H1 (cell line): ENCODE data around the gene FBXO39. TPM values are rescaled to one million over a fixed set of nuclear protein-coding genes. Genes with fewer than 3 reads are reported as not detected.
A peak's percentile ranks its signal among the peaks of the same experiment; 100 is the strongest.

Source experiments
- CBX8 ChIP-seq: fragments of 300-800, 300-1000 bp; sonication (generic); IDR thresholded peaks from 2 replicates; pipeline ENCODE4 v1.7.1; 2016; ENCODE audit warnings: low read depth, low read length, borderline replicate concordance
- CHD2 ChIP-seq: IDR thresholded peaks from 2 replicates; pipeline ENCODE4 v1.6.1; 2012; ENCODE audit warnings: low read length, improper control_type of control experiment
- CTBP2 ChIP-seq: IDR thresholded peaks from 2 replicates; pipeline ENCODE4 v1.7.0; 2011; ENCODE audit warnings: borderline replicate concordance, mild to moderate bottlenecking, moderate library complexity, mixed read lengths, low read length; ENCODE audit not compliant: insufficient read depth, insufficient read length
- FOSL1 ChIP-seq: IDR thresholded peaks from 2 replicates; pipeline ENCODE4 v1.6.1; 2011; ENCODE audit warnings: mild to moderate bottlenecking, low read depth, low read length, moderate library complexity; ENCODE audit not compliant: insufficient read depth
- HDAC2 ChIP-seq, 2 experiments: fragments of 300-600 bp in 1 of 2; sonication (generic) in 1 of 2; IDR thresholded peaks; 2 replicates each; pipeline ENCODE4 v1.6.1; 2011 to 2012; ENCODE audit warnings: low read depth in 2 of 2, low read length in 2 of 2, mild to moderate bottlenecking in 2 of 2, moderate library complexity in 2 of 2, borderline replicate concordance in 1 of 2, inconsistent platforms in 1 of 2
- KDM1A ChIP-seq: fragments of 200-600, 300-600 bp; sonication (generic); IDR thresholded peaks from 2 replicates; pipeline ENCODE4 v1.7.1; 2016; ENCODE audit warnings: mild to moderate bottlenecking, low read length, borderline replicate concordance
- MAFK ChIP-seq: IDR thresholded peaks from 2 replicates; pipeline ENCODE4 v1.6.1; 2012; ENCODE audit warnings: low read depth, mild to moderate bottlenecking, improper control_type of control experiment, low read length
- NRF1 ChIP-seq: IDR thresholded peaks from 2 replicates; pipeline ENCODE4 v1.6.1; 2011; ENCODE audit warnings: mild to moderate bottlenecking, low read depth, low read length, improper control_type of control experiment
- POLR2A ChIP-seq, 2 experiments: IDR thresholded peaks; 1 replicate in 1 of 2; 2 replicates in 1 of 2; pipeline ENCODE4 v1.6.1; 2011; ENCODE audit warnings: low read depth in 2 of 2, low read length in 2 of 2, mild to moderate bottlenecking in 2 of 2; ENCODE audit errors: control extremely low read depth in 1 of 2
- POLR2AphosphoS5 ChIP-seq: IDR thresholded peaks from 2 replicates; pipeline ENCODE4 v1.6.1; 2011; ENCODE audit warnings: low read depth, low read length
- POU5F1 ChIP-seq: IDR thresholded peaks from 2 replicates; pipeline ENCODE4 v1.6.1; 2011; ENCODE audit warnings: low read depth, mild to moderate bottlenecking, low read length, moderate library complexity
- RAD21 ChIP-seq, 2 experiments: IDR thresholded peaks in 1 of 2; conservative IDR thresholded peaks in 1 of 2; 2 replicates each; pipeline ENCODE4 v1.6.1; 2011; ENCODE audit warnings: low read depth in 2 of 2, low read length in 2 of 2, improper control_type of control experiment in 1 of 2, inconsistent platforms in 1 of 2, mild to moderate bottlenecking in 1 of 2, moderate library complexity in 1 of 2
- RBBP5 ChIP-seq: IDR thresholded peaks from 2 replicates; pipeline ENCODE4 v1.7.1; 2012; ENCODE audit warnings: low read depth, mild to moderate bottlenecking, inconsistent platforms, low read length, moderate library complexity, borderline replicate concordance
- SIX5 ChIP-seq: IDR thresholded peaks from 2 replicates; pipeline ENCODE4 v1.6.1; 2011; ENCODE audit warnings: mild to moderate bottlenecking, low read depth, low read length
- SP1 ChIP-seq: IDR thresholded peaks from 2 replicates; pipeline ENCODE4 v1.6.1; 2011; ENCODE audit warnings: low read depth, low read length
- SP2 ChIP-seq: IDR thresholded peaks from 2 replicates; pipeline ENCODE4 v1.6.1; 2012; ENCODE audit warnings: mild to moderate bottlenecking, low read length, inconsistent platforms
- SUZ12 ChIP-seq: fragments of 200-600 bp; sonication (generic); IDR thresholded peaks from 2 replicates; pipeline ENCODE4 v1.6.1; 2012; ENCODE audit warnings: mild to moderate bottlenecking, inconsistent platforms, low read length, moderate library complexity, mixed read lengths
- TBP ChIP-seq: IDR thresholded peaks from 2 replicates; pipeline ENCODE4 v1.6.1; 2011; ENCODE audit warnings: low read depth, low read length, improper control_type of control experiment
- TCF12 ChIP-seq: IDR thresholded peaks from 2 replicates; pipeline ENCODE4 v1.6.1; 2011; ENCODE audit warnings: low read depth, mild to moderate bottlenecking, low read length
- TEAD4 ChIP-seq: IDR thresholded peaks from 2 replicates; pipeline ENCODE4 v1.6.1; 2012; ENCODE audit warnings: low read depth, low read length, inconsistent platforms, mixed read lengths
- YY1 ChIP-seq: IDR thresholded peaks from 2 replicates; pipeline ENCODE4 v1.6.1; 2011; ENCODE audit warnings: low read depth, mild to moderate bottlenecking, low read length
- polyA plus RNA-seq, 7 experiments: library from polyadenylated mRNA; depleted of rRNA in 3 of 7; stranded (reverse) in 5 of 7; unstranded in 2 of 7; fragments of >200 nt in 5 of 7; fragments of 200-250 nt in 2 of 7; gene quantifications; 1 replicate in 5 of 7; 2 replicates in 1 of 7; 4 replicates in 1 of 7; pipeline versions ENCODE4 v1.2.1 to v1.2.3, GENCODE V29; 2011 to 2013; ENCODE audit warnings: missing spikeins in 2 of 7, mixed read lengths in 2 of 7
- total RNA-seq: library from RNA; stranded (reverse); fragmentation: NEBNext Ultra II Directional; extraction: Animal tissue kit (Norgen Biotek cat#: 25700); gene quantifications from 2 replicates; pipeline ENCODE4 v1.2.1, GENCODE V29; 2021
- TF ChIP-seq, protein P1 (sequence below): IDR thresholded peaks from 2 replicates; pipeline ENCODE4 v1.6.1; 2011; ENCODE audit warnings: low read depth, mild to moderate bottlenecking, low read length; ENCODE audit not compliant: insufficient read depth
- TF ChIP-seq, protein P2 (sequence below), 3 experiments: IDR thresholded peaks; 1 replicate in 2 of 3; 2 replicates in 1 of 3; pipeline versions ENCODE4 v1.5.1 to v1.6.1; 2011; ENCODE audit warnings: low read length in 3 of 3, mild to moderate bottlenecking in 3 of 3, inconsistent platforms in 2 of 3, low read depth in 1 of 3, moderate library complexity in 1 of 3; ENCODE audit not compliant: insufficient read depth in 1 of 3; ENCODE audit errors: control extremely low read depth in 1 of 3

Gene FBXO39
- total and polyA plus RNA-seq, 2 of the 8 experiments (the other 6 are each of a cell fraction or from before 2014, with no cell fraction given): 0.12 to 0.22 TPM

DNA sequence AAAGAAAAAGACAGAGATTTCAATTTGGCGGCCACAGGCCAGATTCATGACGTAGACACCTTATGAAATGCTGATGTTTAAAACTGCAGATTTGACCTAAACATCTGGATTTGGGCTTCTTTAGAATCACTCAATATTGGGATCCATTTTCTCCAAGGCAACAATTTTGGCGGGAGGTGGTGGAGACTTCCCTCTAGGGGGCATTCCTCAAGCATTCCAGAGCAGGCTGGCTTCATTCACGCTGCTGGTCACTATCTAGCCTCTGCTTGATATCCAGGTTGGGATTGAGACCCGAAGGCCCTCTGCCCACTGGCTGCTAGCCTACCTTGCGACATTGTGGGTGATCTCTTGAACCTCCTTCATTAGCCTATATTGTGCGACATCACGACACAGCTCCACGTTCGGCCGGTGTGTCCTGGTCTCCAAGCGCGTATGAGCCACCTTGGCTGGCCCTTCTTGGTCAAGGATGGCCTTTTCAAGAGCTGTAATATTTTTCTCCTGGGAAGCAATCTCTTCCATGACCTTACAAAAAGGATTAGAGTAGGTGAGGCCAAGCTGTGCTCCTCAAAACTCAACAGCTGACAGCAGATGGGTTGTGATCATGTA lies 24.5 kb downstream of the FBXO39 start (continued):
- TF ChIP-seq CTBP2 (no peak), CBX8 (no peak), POLR2A (IDR thresholded peaks at IDR 0.05; ENCODE audit: control extremely low read depth in 1 of 2, low read depth in 2 of 2, low read length in 2 of 2) (no peak), KDM1A (no peak), TBP (no peak), SUZ12 (no peak), HDAC2 (IDR thresholded peaks at IDR 0.05; ENCODE audit: borderline replicate concordance in 1 of 2, low read depth in 2 of 2, low read length in 2 of 2) (no peak), POLR2AphosphoS5 (no peak), SIX5 (no peak), TEAD4 (peak; percentile 92), SP2 (no peak), RBBP5 (no peak), POU5F1 (no peak), SP1 (no peak), TCF12 (no peak), RAD21 (IDR thresholded peaks at IDR 0.05 in 1 of 2, conservative IDR thresholded peaks at IDR 0.05 in 1 of 2; ENCODE audit: low read depth in 2 of 2, low read length in 2 of 2) (peak in 1 of 2 experiments; percentile 32; a peak in 2 of 4 replicates), MAFK (no peak), CHD2 (no peak), YY1 (peak; percentile 58; the same call in 1 of the 2 replicates), FOSL1 (no peak), NRF1 (no peak)
- TF ChIP-seq, protein P1, sequence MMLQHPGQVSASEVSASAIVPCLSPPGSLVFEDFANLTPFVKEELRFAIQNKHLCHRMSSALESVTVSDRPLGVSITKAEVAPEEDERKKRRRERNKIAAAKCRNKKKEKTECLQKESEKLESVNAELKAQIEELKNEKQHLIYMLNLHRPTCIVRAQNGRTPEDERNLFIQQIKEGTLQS: no peak
- TF ChIP-seq, protein P2, sequence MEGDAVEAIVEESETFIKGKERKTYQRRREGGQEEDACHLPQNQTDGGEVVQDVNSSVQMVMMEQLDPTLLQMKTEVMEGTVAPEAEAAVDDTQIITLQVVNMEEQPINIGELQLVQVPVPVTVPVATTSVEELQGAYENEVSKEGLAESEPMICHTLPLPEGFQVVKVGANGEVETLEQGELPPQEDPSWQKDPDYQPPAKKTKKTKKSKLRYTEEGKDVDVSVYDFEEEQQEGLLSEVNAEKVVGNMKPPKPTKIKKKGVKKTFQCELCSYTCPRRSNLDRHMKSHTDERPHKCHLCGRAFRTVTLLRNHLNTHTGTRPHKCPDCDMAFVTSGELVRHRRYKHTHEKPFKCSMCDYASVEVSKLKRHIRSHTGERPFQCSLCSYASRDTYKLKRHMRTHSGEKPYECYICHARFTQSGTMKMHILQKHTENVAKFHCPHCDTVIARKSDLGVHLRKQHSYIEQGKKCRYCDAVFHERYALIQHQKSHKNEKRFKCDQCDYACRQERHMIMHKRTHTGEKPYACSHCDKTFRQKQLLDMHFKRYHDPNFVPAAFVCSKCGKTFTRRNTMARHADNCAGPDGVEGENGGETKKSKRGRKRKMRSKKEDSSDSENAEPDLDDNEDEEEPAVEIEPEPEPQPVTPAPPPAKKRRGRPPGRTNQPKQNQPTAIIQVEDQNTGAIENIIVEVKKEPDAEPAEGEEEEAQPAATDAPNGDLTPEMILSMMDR (IDR thresholded peaks at IDR 0.05; ENCODE audit: control extremely low read depth in 1 of 3, insufficient read depth in 1 of 3, low read depth in 1 of 3, low read length in 3 of 3): peak in 1 of 3 experiments; percentile 21; a peak in 1 of 4 replicates
